Hematopoietic multipotent progenitor cell treated with erythropoietin and hydrocortisone succinate and interleukin-3 and kit ligand, for 4 days (in vitro differentiated cells): ENCODE measurements around the gene BAZ2B.
"Not testable (repeated sequence)": the region's sequence is repeated elsewhere in the genome, so short reads cannot be mapped to it uniquely, and the experiment has no call there.

Source experiments
- DNase-seq: peaks from one replicate; pipeline ENCODE4 v3.0.0-alpha.2; 2015

The BAZ2B gene

GRCh38 chr2:159399716-159400415 is 216.5 kb downstream of the BAZ2B start:
- DNase-seq = no peak

GRCh38 chr2:159396799-159397198 is 219.5 kb downstream of the BAZ2B start:
- no peak for DNase-seq

- DNase-seq = no peak
These were observed 233.8 kb downstream of the BAZ2B start for GRCh38 chr2:159382447-159383028.

GRCh38 chr2:159381574-159381973 is 234.8 kb downstream of the BAZ2B start:
- DNase-seq = peak; percentile 29

GRCh38 chr2:159380685-159381239 is 235.6 kb downstream of the BAZ2B start:
- DNase-seq = no peak

- no peak for DNase-seq
These were observed 237.2 kb downstream of the BAZ2B start for GRCh38 chr2:159379181-159379580.

GRCh38 chr2:159375241-159375640 is 241.1 kb downstream of the BAZ2B start:
- no peak for DNase-seq

- no peak for DNase-seq
These were observed 244.8 kb downstream of the BAZ2B start for GRCh38 chr2:159371506-159371905.

GRCh38 chr2:159366538-159366937 is 249.8 kb downstream of the BAZ2B start:
- no peak for DNase-seq

- DNase-seq = peak; percentile 29
These were observed 253.5 kb downstream of the BAZ2B start for GRCh38 chr2:159362816-159363251.

GRCh38 chr2:159362094-159362493 is 254.3 kb downstream of the BAZ2B start:
- DNase-seq = no peak

- not testable (repeated sequence) for DNase-seq
These were observed 254.7 kb downstream of the BAZ2B start for GRCh38 chr2:159361603-159362002.

GRCh38 chr2:159356053-159356554 is 260.2 kb downstream of the BAZ2B start:
- DNase-seq = no peak

- DNase-seq = no peak
These were observed 264.4 kb downstream of the BAZ2B start for GRCh38 chr2:159351977-159352376.

- DNase-seq = no peak
These were observed 266.6 kb downstream of the BAZ2B start for GRCh38 chr2:159349674-159350299.

- DNase-seq = peak; percentile 35
These were observed 289.6 kb downstream of the BAZ2B start for GRCh38 chr2:159326569-159327255.

GRCh38 chr2:159322419-159322818 is 293.9 kb downstream of the BAZ2B start:
- no peak for DNase-seq

- no peak for DNase-seq
These were observed 298.8 kb downstream of the BAZ2B start for GRCh38 chr2:159317392-159318088.

- DNase-seq = no peak
These were observed 308.4 kb downstream of the BAZ2B start for GRCh38 chr2:159307942-159308341.

- DNase-seq = no peak
These were observed 315.8 kb downstream of the BAZ2B start for GRCh38 chr2:159300586-159300985.

- no peak for DNase-seq
These were observed 317.4 kb downstream of the BAZ2B start for GRCh38 chr2:159298967-159299366.

- DNase-seq = no peak
These were observed 319.2 kb downstream of the BAZ2B start for GRCh38 chr2:159297042-159297707.
